RWPE2 (cell line): ENCODE results near the gene DPM2.

ENCODE experiments used
- ATAC-seq: fragments of 200-7000 bp; cut with Tn5 transposase; 3 replicates; pipeline ENCODE4 v1.9.1; 2021; ENCODE audit warnings: low read depth
- DNase-seq: peaks from one replicate; pipeline ENCODE4 v3.0.0-alpha.2; 2020; ENCODE audit warnings: low spot score
- H3K27ac ChIP-seq: fragments of 450-650 bp; 2 replicates; pipeline ENCODE4 v1.5.1; 2017; ENCODE audit warnings: mild to moderate bottlenecking; ENCODE audit not compliant: poor library complexity, severe bottlenecking
- H3K27me3 ChIP-seq: fragments of 250-450 bp; sonication (Bioruptor Pico); 2 replicates; pipeline ENCODE4 v1.5.1; 2021; ENCODE audit warnings: mild to moderate bottlenecking, moderate library complexity; ENCODE audit not compliant: insufficient read depth, poor library complexity, severe bottlenecking
- H3K36me3 ChIP-seq: fragments of 250-450 bp; sonication (Bioruptor Pico); 2 replicates; pipeline ENCODE4 v1.5.1; 2020; ENCODE audit warnings: low read depth, mild to moderate bottlenecking, moderate library complexity
- H3K4me1 ChIP-seq: fragments of 250-450 bp; sonication (Bioruptor Pico); 2 replicates; pipeline ENCODE4 v1.5.1; 2021; ENCODE audit warnings: mild to moderate bottlenecking, moderate library complexity; ENCODE audit not compliant: insufficient read depth, poor library complexity, severe bottlenecking
- H3K4me3 ChIP-seq: fragments of 250-450 bp; sonication (Bioruptor Pico); 2 replicates; pipeline ENCODE4 v1.5.1; 2021; ENCODE audit warnings: mild to moderate bottlenecking, moderate library complexity; ENCODE audit not compliant: severe bottlenecking
- H3K9me3 ChIP-seq: fragments of 250-450 bp; sonication (Bioruptor Pico); 2 replicates; pipeline ENCODE4 v1.5.1; 2021; ENCODE audit warnings: mild to moderate bottlenecking, moderate library complexity; ENCODE audit not compliant: severe bottlenecking
- CTCF ChIP-seq: fragments of 450-650 bp; IDR thresholded peaks from one replicate; pipeline ENCODE4 v1.5.1; 2017; ENCODE audit warnings: mild to moderate bottlenecking, moderate library complexity; ENCODE audit not compliant: poor library complexity, severe bottlenecking

The DPM2 gene

DNA sequence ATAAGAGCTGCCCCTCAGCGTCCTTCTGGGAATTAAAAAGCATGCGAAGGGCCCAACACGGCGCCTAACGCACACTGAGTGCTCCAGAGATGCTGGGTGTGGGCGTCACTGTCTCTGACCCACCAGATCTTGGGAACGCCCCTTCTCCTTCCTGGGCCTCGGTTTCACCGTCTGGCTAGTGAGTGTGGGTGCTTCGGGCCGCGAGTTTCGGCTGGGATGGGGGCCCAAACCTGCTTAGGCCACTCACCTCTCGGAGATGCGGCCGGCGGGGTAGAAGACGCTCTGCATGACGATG is 10.8 kb downstream of the DPM2 start:
- Histone ChIP-seq H3K9me3 (no peaks in the 10 kb centered on the region), H3K4me3 (peak overlapping the region; percentile 67), H3K4me1 (peaks cover 25% of the 10 kb centered on the region), H3K27me3 (no peaks in the 10 kb centered on the region), H3K36me3 (no peaks in the 10 kb centered on the region), H3K27ac (no peak overlapping the region)
- ATAC-seq (peak; percentile 7; the same call in 1 of the 3 replicates), DNase-seq (no peak)
- TF ChIP-seq CTCF = no peak

DNA sequence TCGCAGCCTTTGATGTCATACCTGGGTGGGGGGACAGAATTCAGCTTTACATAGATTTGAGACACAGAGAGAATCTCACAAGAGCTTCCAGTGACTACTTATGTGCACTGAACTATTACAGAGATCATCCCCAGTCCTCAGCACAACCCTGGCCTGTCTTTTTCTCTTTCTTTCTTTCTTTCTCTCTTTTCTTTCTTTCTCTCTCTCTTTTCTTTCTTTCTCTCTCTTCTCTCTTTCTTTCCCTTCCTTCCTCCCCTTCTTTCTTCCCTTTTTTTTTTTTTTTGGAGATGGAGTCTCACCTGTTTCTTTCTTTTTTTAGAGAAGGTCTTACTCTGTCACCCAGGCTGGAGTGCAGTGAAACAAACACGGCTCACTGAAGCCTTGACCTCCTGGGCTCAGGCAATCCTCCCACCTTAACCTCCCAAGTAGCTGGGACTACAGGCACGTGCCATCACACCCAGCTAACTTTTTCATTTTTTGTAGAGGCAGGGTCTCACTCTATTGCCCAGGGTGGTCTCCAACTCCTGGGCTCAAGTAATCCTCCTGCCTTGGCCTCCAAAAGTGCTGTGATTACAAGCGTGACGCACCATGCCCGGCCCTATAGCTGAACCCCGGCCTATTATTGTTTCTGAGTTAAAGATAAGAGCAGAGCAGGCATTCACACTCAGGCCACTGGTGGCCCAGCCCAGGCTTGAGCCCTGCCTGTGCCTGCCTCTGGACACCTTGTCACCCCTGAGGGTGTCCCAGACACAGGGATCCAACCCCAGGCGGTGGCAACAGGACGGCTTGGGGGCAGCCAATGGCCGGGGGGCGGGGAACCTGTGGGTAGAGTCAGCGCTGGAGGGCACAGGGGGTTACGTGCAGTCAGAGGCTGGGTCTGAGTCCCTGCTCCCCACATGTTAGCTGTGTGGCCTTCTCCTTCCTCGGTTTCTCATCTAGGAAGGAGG is 11.4 kb downstream of the DPM2 start:
- no peaks in the 10 kb centered on the region for H3K9me3 ChIP-seq
- no peak for DNase-seq
- TF ChIP-seq CTCF = no peak
- H3K27ac ChIP-seq = no peak overlapping the region
- H3K4me3 ChIP-seq = peak overlapping the region; percentile 67
- no peaks in the 10 kb centered on the region for H3K36me3 ChIP-seq
- H3K27me3 ChIP-seq = no peaks in the 10 kb centered on the region
- H3K4me1 ChIP-seq = peaks cover 21% of the 10 kb centered on the region
- ATAC-seq = no peak

DNA sequence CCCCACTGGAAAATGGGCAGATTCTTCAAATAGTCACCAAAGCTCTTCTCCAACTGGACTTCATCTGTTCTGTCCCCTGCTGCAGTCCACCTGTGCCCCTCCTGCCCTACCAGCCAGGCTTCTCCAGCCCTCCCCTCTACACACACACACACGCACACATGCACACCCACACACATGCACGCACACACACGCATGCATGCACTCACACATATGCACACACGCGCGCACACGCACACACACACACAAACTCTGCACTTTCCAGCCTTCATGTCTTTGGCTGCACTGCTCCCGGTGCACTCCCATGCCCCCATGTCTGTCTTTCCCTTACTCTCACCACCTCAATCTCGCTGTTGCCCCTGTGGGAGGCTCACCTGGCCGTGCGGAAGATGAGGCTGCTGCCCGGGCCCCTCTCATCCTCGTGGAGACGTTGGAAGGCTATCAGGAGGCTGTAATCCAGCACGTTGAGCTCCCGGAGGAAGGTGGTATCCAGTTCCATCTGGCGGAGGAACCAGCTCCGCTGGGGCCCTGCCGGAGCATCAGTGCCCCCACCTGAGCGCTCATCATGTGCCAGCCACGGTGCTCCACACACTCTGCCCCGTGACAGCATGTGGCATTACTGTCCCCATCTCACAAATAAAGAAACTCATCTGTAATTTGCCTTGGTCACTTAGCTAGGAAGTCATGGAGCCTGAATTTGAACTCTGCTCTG is 12.8 kb downstream of the DPM2 start:
- no peak for DNase-seq
- H3K36me3 ChIP-seq = no peaks in the 10 kb centered on the region
- H3K4me1 ChIP-seq = peaks cover 18% of the 10 kb centered on the region
- no peak for TF ChIP-seq CTCF
- no peak overlapping the region for H3K4me3 ChIP-seq
- no peaks in the 10 kb centered on the region for H3K27me3 ChIP-seq
- no peaks in the 10 kb centered on the region for H3K9me3 ChIP-seq
- H3K27ac ChIP-seq = peak overlapping the region; percentile 59
- no peak for ATAC-seq

DNA sequence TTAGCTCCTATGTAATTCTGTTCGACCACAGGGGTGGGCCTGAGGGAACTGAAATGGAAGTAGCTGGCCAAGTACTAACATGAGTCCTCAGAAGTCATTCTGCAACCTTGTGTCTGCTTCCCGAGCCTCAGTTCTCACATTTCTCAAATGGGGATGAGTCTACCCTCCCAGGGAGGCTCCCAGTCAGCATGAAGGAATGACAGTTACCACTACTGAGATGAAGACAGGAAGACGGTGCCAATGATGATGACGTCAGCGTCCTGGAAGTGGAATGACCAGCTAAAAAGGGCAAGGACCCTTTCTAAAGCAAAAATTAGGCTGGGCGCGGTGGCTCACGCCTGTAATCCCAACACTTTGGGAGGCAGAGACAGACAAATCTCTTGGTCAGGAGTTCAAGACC is 13.9 kb downstream of the DPM2 start:
- H3K36me3 ChIP-seq = no peaks in the 10 kb centered on the region
- no peaks in the 10 kb centered on the region for H3K9me3 ChIP-seq
- peaks cover 27% of the 10 kb centered on the region for H3K4me1 ChIP-seq
- peak overlapping the region; percentile 59 for H3K27ac ChIP-seq
- no peak for DNase-seq
- TF ChIP-seq CTCF = no peak
- ATAC-seq = peak; percentile 37
- no peak overlapping the region for H3K4me3 ChIP-seq
- H3K27me3 ChIP-seq = no peaks in the 10 kb centered on the region
